ENCODE measurements around the gene ALDH16A1. TPM values are rescaled to one million over a fixed set of nuclear protein-coding genes. Genes with fewer than 3 reads are reported as not detected.

The ALDH16A1 gene
- total RNA-seq, 4 donors from 2014 or later, result 33.8 to 53.6 (median 49.1) TPM

DNA sequence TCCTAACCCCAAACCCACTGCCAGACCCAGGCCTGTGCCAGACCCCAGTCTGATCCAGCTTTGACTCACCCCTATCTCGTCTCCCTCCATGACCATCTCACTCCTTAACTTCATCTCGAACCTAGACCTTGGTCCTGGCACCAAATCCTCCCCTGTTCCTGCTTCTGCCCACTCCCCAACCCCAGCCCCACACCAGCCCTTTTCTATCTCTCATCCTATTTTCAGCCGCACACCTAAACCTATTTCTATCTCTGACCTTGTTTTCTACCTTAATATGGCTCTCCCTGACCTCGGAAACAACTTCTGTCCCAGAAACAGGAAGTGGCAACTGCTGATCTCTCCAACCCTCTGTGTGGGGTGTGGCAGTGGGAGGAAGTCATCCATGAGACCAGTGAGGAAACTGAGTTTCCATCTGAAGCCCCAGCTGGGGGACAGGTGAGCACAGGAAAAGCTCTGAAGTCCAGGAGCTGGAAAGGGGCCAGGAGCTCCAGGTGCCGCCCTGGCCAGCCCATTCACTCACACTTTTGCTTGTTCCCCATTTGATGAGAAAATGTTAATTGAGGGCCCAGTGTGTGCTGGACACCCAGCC lies 43.5 kb upstream of the ALDH16A1 start:
- H3K27ac ChIP-seq, result peak overlapping the region in 3 of 4 donors; percentile 34 to 61 (median 52)
- no peaks in the 10 kb centered on the region for H3K36me3 ChIP-seq

DNA sequence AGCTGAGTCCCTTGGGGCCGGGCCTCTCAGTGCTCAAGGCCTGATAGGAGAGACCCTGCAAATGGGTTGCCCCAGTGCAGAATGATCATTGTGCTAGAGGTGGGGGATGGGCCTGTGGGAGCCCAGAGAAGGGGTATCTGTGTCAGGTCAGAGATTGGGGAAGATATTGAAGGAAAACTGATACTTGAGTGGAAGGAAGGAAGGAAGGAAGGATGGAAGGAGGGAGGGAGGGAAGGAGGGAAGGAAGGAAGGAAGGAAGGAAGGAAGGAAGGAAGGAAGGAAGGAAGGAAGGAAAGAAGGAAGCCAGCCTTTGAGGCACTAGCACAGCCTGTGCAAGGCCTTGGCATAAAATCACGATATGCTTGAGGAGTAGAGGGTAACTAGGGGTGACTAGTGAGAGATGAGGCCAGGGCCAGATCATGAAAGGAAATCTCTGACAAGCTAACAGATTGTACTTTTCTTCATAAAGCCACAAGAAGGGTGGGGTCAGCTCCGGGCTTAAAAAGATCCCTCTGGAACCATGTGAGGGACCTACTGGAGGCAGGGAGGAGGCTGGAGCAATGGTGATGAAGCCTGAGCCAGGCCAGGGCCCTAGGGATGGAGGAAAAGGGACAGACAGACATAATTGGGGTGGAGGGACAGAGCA lies 41.2 kb upstream of the ALDH16A1 start:
- H3K4me1 ChIP-seq, result peaks cover 0 to 14% (median 4%) of the 10 kb centered on the region in 4 donors
- H3K4me3 ChIP-seq, result no peak overlapping the region
- H3K9me3 ChIP-seq, result no peaks in the 10 kb centered on the region
- DNase-seq, result no peak
- TF ChIP-seq POLR2A (IDR thresholded peaks at IDR 0.05), result no peak
- TF ChIP-seq, protein P1, sequence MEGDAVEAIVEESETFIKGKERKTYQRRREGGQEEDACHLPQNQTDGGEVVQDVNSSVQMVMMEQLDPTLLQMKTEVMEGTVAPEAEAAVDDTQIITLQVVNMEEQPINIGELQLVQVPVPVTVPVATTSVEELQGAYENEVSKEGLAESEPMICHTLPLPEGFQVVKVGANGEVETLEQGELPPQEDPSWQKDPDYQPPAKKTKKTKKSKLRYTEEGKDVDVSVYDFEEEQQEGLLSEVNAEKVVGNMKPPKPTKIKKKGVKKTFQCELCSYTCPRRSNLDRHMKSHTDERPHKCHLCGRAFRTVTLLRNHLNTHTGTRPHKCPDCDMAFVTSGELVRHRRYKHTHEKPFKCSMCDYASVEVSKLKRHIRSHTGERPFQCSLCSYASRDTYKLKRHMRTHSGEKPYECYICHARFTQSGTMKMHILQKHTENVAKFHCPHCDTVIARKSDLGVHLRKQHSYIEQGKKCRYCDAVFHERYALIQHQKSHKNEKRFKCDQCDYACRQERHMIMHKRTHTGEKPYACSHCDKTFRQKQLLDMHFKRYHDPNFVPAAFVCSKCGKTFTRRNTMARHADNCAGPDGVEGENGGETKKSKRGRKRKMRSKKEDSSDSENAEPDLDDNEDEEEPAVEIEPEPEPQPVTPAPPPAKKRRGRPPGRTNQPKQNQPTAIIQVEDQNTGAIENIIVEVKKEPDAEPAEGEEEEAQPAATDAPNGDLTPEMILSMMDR (IDR thresholded peaks at IDR 0.05), result no peak
- no peak overlapping the region for H3K27ac ChIP-seq
- no peaks in the 10 kb centered on the region for H3K36me3 ChIP-seq
- H3K27me3 ChIP-seq, result no peaks in the 10 kb centered on the region

More for the DNA sequence above, 43.5 kb upstream of the ALDH16A1 start:
- H3K9me3 ChIP-seq, result no peaks in the 10 kb centered on the region
- DNase-seq, result peak in 2 of 3 donors; percentile 65 to 66
- H3K27me3 ChIP-seq, result no peaks in the 10 kb centered on the region
- H3K4me3 ChIP-seq, result no peak overlapping the region
- peaks cover 0 to 14% (median 4%) of the 10 kb centered on the region in 4 donors for H3K4me1 ChIP-seq
- TF ChIP-seq, protein P1 (IDR thresholded peaks at IDR 0.05), result no peak
- no peak for TF ChIP-seq POLR2A (IDR thresholded peaks at IDR 0.05)

DNA sequence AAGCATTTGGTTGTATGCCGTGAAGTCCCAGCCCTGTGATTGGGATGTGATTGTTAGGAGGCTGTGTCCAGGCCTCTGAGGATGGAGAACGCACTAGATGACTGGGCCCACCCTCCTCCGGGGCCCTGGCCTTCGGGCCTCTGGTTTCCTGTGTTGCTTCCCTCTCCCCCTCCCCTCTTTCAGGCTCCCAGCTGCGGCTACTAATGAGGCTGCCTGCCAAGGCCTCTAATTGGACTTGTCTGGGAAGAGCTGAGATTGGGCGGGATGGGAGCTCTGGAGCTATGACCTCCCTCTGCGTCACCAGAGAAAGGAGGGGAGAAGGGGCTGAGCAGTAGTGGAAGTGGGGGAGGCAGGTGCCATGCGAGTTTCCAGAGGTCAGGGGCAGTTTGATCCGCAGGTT lies 39.7 kb upstream of the ALDH16A1 start:
- Histone ChIP-seq H3K9me3 (no peaks in the 10 kb centered on the region), H3K27ac (no peak overlapping the region), H3K4me1 (peaks cover 0 to 14% (median 4%) of the 10 kb centered on the region in 4 donors), H3K27me3 (no peaks in the 10 kb centered on the region), H3K4me3 (no peak overlapping the region), H3K36me3 (no peaks in the 10 kb centered on the region)
- no peak for DNase-seq
- no peak for TF ChIP-seq POLR2A (IDR thresholded peaks at IDR 0.05)
- TF ChIP-seq, protein P1 (IDR thresholded peaks at IDR 0.05), result no peak

DNA sequence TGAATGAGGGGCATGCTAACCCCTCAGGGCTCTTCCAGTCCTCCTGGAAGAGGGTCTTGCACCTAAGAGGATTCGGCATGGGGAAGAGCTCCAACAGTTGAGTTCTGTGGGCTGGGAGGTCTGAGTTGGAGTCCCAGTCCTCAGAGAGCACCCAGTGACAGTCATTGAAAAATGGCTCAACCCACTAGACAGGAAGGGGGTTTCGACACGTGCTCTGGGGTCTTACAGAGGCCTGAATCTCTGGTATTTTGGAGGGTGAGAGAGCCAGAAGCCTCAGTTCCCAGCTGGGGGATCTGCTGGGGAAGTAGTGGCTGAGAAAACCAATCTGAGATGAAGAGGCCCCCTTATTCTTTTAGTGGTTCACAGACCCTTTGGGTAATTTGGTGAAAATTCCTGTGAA lies 38.8 kb upstream of the ALDH16A1 start:
- Histone ChIP-seq H3K27ac (no peak overlapping the region), H3K4me3 (no peak overlapping the region), H3K36me3 (no peaks in the 10 kb centered on the region), H3K4me1 (peaks cover 0 to 7% (median 2%) of the 10 kb centered on the region in 4 donors), H3K9me3 (no peaks in the 10 kb centered on the region), H3K27me3 (no peaks in the 10 kb centered on the region)
- TF ChIP-seq, protein P1 (IDR thresholded peaks at IDR 0.05), result no peak
- no peak for TF ChIP-seq POLR2A (IDR thresholded peaks at IDR 0.05)
- no peak for DNase-seq

DNA sequence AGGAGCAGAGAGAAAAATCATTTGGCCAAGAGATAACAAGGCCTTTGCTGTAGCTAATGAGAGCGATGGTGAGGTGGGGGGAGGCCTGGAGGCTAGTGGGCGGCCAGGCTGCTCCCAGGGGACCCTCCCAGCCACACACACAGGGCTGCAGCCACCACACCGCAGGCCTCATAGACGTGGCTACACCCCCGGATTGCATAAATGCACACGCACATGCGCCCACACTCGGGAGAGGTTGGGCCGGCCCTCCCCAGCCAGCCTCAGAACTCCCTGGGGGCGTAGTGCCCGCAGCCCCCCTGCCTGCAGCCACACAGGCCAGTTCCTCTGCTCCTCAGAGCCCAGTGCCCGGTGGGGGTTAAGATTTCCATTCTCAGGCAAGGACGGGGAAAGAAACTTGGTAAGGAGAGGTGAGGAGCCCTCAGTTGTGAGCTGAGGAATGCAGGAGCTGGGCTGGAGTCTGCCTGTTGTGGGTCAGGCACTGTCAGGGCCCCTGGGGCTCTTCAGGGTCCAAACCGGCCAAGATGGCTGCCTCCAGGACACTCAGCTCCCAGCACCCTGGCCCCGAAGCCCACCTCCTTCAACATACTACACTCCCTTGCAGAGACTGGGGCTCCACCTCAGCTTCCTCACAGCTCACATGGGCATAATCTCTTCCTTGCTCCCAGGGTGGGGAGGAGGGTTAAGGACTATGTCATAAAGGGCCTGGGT lies 37.8 kb upstream of the ALDH16A1 start:
- no peak for DNase-seq
- no peaks in the 10 kb centered on the region for H3K9me3 ChIP-seq
- TF ChIP-seq, protein P1 (IDR thresholded peaks at IDR 0.05), result no peak
- no peak for TF ChIP-seq POLR2A (IDR thresholded peaks at IDR 0.05)
- no peaks in the 10 kb centered on the region for H3K4me1 ChIP-seq
- H3K36me3 ChIP-seq, result no peaks in the 10 kb centered on the region
- no peak overlapping the region for H3K4me3 ChIP-seq
- H3K27ac ChIP-seq, result no peak overlapping the region
- peaks cover 0 to 3% of the 10 kb centered on the region in 2 donors for H3K27me3 ChIP-seq
